ENCODE measurements around the gene SLC41A3.

The SLC41A3 gene

GRCh38 chr3:126119008-126119675 lies 35.2 kb upstream of the SLC41A3 start:
- no peak for DNase-seq

GRCh38 chr3:126118591-126118990 lies 34.7 kb upstream of the SLC41A3 start:
- no peak for DNase-seq

- DNase-seq = no peak
Measured at GRCh38 chr3:126117786-126118185, 33.9 kb upstream of the SLC41A3 start.

DNA sequence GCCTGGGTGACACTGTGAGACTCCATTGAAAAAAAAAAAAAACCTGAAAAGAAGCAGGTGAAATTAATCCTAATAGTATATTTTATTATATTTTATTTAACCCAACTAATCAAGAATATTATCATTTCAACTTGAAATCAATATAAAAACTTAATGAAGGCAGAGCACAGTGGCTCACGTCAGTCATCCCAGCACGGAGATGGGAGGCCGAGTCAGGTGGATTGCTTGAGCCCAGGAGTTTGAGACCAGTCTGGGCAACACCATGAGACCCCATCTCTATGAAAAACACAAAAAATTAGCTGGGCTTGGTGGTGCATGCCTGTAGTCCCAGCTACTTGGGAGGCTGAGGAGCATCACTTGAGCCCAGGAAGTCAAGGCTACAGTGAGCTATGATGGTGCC lies 33.3 kb upstream of the SLC41A3 start:
- no peak for DNase-seq

DNA sequence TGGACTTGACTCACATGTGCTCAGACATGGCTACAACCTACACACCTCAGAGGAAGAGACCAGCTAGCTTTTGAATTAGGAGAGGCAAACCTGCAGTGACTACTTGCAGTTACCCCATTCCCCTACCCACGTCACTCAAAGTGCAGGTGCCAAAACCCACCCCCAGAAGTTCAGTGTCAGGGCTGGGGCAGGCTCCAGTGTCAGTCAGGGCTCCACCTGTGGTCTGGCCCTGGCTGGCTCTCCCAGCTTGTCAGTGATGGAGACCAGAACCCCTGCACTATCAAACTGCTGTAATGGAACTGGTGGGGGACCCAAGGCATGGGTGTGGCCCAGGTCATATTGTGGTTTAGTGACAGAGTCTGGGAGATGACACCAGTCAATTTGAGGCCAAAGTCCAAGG lies 32.6 kb upstream of the SLC41A3 start:
- DNase-seq = no peak

GRCh38 chr3:126114443-126115386 lies 30.8 kb upstream of the SLC41A3 start:
- DNase-seq = no peak

DNA sequence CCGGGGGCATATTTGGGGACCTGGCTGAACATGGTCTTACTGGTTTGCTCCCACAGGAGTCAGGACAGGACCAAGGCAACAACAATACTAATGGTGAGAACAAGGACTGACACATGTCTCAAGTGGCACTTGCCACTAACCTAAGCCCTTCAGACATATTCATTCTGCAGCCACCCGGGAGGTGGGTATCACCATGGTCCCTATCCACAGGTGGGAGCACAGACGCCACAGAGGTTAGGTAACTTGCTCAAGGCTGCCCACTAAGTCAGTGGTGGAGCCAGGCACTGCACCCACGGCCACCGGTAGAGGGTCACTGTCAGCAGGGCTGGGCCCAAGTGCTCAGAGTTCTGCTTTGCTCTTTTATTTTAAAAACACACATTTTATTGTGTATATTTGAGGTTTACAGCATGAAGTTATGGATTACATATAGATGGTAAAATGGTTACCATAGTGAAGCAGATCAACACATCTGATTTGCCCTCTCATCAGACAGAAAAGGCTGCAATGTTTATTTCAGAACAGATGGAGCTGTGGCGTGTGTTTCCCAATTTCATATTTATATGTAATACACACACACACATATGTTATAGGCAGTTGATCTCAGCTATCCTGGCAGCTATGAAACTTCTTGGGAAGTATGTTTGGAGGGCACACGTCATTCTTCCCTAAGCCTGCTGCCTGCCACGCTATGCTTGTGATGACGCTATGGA lies 30.0 kb upstream of the SLC41A3 start:
- no peak for DNase-seq

GRCh38 chr3:126113238-126113555 lies 29.3 kb upstream of the SLC41A3 start:
- no peak for DNase-seq

GRCh38 chr3:126112531-126113237 lies 28.8 kb upstream of the SLC41A3 start:
- no peak for DNase-seq

GRCh38 chr3:126111566-126112475 lies 27.9 kb upstream of the SLC41A3 start:
- DNase-seq = no peak

DNA sequence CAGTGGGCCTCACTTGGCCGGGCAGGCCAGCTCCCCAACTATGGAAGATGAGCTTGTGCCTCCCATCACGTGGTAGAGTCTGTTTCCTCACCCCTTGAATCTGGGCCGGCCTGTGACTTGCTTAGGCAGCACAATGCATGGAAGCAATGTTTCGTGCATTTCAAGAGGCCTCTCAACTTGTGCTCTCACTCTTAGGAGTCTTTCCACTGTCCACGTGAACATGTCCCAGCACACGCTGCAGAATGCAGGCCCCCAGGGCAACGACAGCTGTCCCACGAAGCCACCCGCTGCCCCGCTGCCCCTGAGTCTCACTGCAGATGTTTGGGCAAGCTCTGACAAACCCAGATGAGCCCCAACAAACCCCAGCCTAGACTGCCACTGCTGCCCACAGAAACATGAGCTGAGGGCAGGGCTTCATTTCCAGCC lies 27.2 kb upstream of the SLC41A3 start:
- no peak for DNase-seq

DNA sequence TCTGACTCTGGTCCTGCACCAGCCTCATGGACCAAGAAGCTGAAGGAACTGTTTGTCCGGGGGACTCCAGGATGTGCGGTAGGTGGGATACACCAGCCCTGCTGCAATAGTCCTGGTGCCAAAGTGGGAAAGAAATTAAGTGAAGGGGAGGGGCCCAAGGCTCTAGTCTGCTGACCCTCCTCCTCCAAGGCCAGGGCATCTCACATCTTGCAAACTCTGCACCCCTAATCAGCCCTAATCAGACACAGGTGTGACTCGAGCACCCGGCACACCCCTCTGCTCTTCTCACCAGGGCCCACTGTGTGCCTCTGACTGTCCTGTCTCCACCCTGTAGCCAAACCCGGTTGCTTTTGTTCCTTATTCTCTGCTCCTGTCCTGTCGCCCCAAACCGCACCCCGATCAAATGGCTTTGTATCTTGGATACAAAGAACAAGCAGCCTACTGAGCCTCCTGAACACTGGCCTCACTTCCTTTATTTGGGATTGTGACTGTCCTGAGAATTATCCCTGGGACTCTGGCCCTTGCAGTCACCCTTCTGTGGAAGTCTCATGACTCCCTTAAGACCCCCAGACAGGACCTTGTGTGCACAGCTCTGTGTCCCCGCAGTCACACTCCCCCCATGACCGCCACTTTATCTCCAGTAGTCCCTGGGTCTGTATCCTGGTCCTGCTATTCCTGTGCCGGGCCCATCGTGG lies 26.7 kb upstream of the SLC41A3 start:
- no peak for DNase-seq

- DNase-seq = no peak
Measured at GRCh38 chr3:126109880-126110235, 25.9 kb upstream of the SLC41A3 start.

DNA sequence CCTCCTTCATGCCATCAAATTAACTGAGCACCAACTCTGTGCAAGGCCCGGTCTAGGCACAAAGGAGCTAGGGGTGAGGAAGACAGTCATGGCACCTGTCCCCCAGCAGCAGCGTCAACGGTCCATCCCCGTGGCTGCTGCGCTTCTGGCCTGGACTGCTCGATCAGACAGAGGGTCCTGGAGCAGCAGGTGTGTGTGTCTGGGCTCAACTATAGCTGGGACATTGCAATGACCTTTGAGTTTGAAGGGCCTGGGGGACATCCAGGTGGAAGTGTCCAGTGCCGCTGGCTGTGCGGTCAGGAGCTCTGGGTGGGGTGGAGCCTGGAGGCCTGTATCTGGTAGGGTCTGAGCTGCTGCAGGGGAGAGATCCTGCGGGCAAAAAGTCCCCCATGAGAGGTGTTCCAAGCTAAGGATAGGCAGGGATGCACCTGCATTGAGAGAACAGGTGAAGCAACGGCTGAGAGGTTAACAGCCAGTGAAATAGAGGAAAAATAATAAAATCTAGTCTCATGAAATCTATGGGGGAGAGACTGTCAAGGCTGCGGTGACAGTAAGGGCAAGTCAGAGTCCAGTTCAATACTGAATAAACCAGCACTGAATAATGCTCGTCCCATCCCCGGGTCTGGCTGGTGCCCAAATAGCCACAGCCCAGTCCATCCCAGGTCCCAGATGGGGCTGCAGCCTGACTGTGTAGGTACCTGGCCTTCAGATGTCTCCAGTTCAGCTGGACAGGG lies 25.4 kb upstream of the SLC41A3 start:
- no peak for DNase-seq

DNA sequence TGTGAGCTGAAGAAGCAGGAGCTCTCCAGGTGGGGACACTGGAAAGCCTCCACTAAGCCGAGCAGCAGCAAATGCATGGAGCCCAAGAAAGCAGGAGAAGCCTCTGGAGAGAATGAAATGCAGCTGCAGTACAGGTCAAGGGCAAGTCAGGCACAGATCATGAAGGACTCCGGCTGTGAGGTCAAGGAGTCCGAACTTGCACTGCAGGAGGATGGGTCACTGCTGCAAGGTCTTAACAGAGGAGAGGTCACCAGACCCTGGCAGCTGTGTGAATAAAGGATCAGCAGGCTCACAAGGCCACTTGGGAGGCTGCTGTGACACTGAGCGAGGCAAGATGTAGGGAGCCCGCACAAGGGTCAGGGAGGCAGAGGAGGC lies 24.7 kb upstream of the SLC41A3 start:
- DNase-seq = no peak

DNA sequence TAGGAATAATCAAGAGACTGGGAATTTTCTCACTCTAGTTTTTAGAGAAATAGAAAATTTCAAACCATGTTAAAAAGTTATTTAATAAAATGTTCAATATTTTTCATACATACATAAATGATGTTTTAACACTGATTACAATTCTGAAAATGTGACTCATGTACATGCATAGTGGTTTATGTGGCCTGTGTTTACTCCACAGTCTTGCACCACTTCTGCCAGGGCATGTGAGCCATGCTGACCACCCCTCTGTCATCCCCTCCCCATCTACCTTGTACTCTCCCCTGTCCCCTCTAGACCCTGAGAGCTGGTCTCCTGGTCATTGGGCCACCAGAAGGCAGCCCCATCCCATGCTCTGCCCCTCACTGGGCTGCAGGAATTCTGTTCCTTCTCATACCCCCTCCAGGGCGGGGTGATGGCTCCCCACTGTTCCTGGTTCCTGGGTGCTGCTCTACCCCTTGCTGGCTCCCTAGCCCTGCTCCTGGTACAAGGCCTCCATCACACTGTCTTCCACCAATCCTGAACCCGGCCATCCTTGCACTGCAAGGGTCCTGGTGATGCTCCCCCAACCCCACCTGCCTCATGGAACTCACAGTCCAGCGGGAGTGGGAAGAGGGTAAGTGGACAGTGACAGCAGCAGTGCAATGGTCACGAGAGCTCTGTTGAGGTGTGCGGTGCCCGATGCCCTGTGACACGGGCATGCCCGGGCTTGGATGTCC lies 24.2 kb upstream of the SLC41A3 start:
- DNase-seq = no peak

DNA sequence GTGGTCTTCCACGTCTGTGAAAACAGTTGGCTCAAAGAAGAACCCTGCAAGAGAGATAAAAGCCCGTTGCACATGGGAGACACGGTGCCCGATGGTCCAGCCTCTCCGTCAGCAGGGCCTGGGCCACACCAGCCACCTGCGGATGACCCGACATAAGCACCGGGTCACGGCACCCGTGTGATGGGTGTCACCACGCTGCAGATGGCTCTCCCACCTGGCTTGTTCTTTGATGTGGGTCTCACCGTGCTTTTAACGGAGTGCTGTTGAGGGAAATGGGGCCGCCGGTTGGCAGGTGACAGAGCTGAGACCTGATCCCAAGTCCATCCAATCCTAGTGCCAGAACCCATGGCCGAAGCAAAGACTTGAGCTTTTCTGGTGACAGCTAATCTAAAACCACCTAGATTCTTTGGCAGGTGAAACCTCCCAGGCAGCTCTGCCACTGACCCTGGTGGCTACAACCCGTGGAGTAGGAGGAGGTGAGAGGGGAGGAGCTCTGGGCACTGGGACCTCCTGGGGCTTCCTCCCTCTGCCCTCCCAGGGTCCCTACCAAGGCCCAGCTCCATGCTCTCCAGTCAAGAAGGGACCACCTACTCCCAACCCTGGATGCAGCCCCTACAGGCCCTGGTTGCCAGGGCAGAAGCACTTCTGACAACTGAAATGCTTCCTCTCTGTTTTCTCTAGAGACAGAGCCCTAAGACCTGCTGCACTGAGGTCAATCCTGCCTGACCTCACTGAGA lies 23.4 kb upstream of the SLC41A3 start:
- no peak for DNase-seq

- DNase-seq = no peak
Measured at GRCh38 chr3:126106336-126107202, 22.6 kb upstream of the SLC41A3 start.

All from GDM1 (cell line).